Esophagus squamous epithelium (tissue), 5 donors: Measurements from ENCODE around the gene YBX2. TPM values are rescaled to one million over a fixed set of nuclear protein-coding genes. Genes with fewer than 3 reads are reported as not detected.
A peak's percentile ranks its signal among the peaks of the same experiment; 100 is the strongest.

ENCODE experiments used
- DNase-seq: peaks from one replicate; lab custom pipeline; 2025; lab: John Stamatoyannopoulos, UW
- H3K27ac ChIP-seq, 4 donors: fragments of 200-600 bp; sonication (generic); one replicate each; pipeline ENCODE4 v1.5.1; 2016 to 2019; ENCODE audit warnings: mild to moderate bottlenecking in 1 of 4
- H3K27me3 ChIP-seq, 4 donors: fragments of 200-600 bp; sonication (generic); 1 replicate in 3 of 4; 2 replicates in 1 of 4; pipeline versions ENCODE4 v1.5.1 to v1.6.0; 2017 to 2021; ENCODE audit warnings: antibody characterized with exemption in 1 of 4
- H3K36me3 ChIP-seq, 3 donors: fragments of 200-600 bp; sonication (generic); one replicate each; pipeline ENCODE4 v1.5.1; 2016 to 2019
- H3K4me1 ChIP-seq, 3 donors: fragments of 200-600 bp; sonication (generic); one replicate each; pipeline ENCODE4 v1.5.1; 2017 to 2019
- H3K4me3 ChIP-seq, 4 donors: fragments of 200-600 bp; sonication (generic); 1 replicate in 3 of 4; 2 replicates in 1 of 4; pipeline ENCODE4 v1.5.1; 2016 to 2019; ENCODE audit warnings: mild to moderate bottlenecking in 2 of 4, moderate library complexity in 1 of 4
- H3K9me3 ChIP-seq, 3 donors: fragments of 200-600 bp; sonication (generic); one replicate each; pipeline ENCODE4 v1.5.1; 2016 to 2019
- POLR2A ChIP-seq, 4 donors: fragments of 450-650 bp; IDR thresholded peaks; one replicate each; pipeline ENCODE4 v1.6.1; 2017; ENCODE audit warnings: antibody characterized with exemption in 4 of 4, mild to moderate bottlenecking in 4 of 4, moderate library complexity in 3 of 4
- WGBS, 2 donors: methylation state at CpG; one replicate each; pipeline ENCODE4 v1.1.5; 2018; 5-methylcytosine and 5-hydroxymethylcytosine counted together
- intact Hi-C: fragments of 100-400 bp; cut with DNase I; formaldehyde crosslinking; loops from one replicate; pipeline ENCODE4 v1.15.0; 2022
- total RNA-seq, 4 donors: library from RNA; depleted of rRNA; stranded (reverse); fragments of >200 nt; gene quantifications; one replicate each; pipeline ENCODE4 v1.1.0, GENCODE V29; 2016
- TF ChIP-seq, protein P1 (sequence below), 6 experiments: fragments of 450-650 bp in 4 of 6; fragments of 200-600 bp in 2 of 6; sonication (generic) in 2 of 6; IDR thresholded peaks; one replicate each; pipeline ENCODE4 v1.5.1; 2016 to 2019; ENCODE audit warnings: antibody characterized with exemption in 6 of 6, mild to moderate bottlenecking in 4 of 6, moderate library complexity in 4 of 6
- donor health status: DM: yes; HTN: yes; CAD: no.

Gene YBX2
- total RNA-seq, 4 donors from 2014 or later: 0.44 to 3.8 (median 2.3) TPM

DNA sequence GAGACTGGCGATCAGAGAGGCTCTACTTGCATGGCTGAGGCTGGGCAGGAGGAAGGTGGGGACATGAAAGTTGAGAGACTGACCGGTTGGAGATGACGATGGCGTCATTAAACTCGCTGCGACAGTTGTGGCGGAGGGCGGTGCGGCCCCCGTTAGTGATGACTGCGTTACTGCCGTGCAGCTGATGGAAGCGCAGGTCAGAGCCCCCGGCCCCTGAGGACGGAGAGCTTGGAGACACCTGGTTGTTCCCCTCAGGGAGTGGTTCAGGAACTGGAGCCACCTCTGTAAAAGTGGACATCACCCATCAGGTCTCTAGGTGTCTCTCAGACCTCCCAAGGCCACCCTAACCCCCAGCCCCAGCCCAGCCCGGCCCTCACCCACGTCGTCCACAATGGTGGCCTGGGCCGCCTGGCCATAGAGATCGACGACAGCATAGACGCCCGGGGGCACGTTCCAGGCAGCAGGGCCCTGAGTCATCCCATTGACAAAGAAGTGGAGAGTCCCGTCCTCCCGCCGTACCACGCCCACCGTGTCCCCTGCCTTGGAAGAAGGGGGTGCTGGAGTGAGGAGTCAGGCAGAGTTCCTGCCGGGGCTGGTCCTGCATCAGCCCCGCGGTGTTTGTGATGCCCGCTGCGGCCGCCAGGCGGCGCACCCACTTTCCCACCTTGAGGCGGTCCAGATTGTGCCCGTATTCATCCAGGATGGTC, 29.4 kb upstream of the YBX2 start:
- H3K27me3 ChIP-seq: no peaks in the 10 kb centered on the region
- no peak overlapping the region for H3K27ac ChIP-seq
- intact Hi-C loops: no loop called here

DNA sequence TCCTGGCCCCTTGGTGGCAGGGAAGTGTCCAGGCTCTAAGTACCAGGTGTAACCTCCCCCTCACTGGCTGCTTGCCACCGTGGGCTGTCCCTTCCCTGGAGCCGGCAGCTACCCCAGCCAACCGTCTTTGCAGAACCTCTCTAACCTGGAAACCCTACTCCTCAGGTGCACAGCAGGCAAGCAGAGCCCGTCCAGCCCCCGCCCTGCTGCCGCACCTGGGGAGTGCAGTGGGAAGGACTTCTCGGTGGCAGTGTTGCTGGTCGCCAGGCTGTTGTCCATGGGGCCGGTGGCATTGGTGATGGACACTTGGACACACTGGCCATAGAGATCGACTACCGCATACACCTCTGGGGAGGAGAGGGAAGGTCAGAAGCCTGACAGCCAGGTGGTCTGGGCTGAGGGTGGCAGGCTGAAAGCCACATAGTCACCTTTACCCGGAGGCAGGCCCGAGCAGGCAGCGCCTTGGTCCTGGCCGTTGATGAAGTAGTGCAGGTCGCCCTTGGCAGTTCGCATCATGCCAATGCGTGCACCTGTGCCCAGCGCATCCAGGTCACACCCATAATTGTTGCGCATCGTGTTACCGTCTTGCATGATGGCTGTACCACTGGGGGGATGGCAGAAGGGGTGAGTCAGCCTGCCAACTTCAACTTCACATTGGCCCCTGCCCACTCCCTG, 28.2 kb upstream of the YBX2 start:
- no peak overlapping the region for H3K27ac ChIP-seq
- H3K4me1 ChIP-seq: peaks cover 0 to 15% (median 0%) of the 10 kb centered on the region in 3 donors
- H3K9me3 ChIP-seq: no peaks in the 10 kb centered on the region
- WGBS, 2 donors: 86 to 88% methylated on average over 7 to 8 of the region's 22 CpGs
- H3K36me3 ChIP-seq: peaks cover 40 to 98% (median 53%) of the 10 kb centered on the region in 3 donors
- DNase-seq: no peak
- H3K4me3 ChIP-seq: no peak overlapping the region
- H3K27me3 ChIP-seq: no peaks in the 10 kb centered on the region
- intact Hi-C loops: no loop called here
- TF ChIP-seq POLR2A (IDR thresholded peaks at IDR 0.05): no peak
- TF ChIP-seq, protein P1, sequence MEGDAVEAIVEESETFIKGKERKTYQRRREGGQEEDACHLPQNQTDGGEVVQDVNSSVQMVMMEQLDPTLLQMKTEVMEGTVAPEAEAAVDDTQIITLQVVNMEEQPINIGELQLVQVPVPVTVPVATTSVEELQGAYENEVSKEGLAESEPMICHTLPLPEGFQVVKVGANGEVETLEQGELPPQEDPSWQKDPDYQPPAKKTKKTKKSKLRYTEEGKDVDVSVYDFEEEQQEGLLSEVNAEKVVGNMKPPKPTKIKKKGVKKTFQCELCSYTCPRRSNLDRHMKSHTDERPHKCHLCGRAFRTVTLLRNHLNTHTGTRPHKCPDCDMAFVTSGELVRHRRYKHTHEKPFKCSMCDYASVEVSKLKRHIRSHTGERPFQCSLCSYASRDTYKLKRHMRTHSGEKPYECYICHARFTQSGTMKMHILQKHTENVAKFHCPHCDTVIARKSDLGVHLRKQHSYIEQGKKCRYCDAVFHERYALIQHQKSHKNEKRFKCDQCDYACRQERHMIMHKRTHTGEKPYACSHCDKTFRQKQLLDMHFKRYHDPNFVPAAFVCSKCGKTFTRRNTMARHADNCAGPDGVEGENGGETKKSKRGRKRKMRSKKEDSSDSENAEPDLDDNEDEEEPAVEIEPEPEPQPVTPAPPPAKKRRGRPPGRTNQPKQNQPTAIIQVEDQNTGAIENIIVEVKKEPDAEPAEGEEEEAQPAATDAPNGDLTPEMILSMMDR (IDR thresholded peaks at IDR 0.05): no peak

More for the DNA sequence above, 29.4 kb upstream of the YBX2 start:
- H3K9me3 ChIP-seq: no peaks in the 10 kb centered on the region
- H3K36me3 ChIP-seq: peaks cover 35 to 85% (median 41%) of the 10 kb centered on the region in 3 donors
- no peak for TF ChIP-seq POLR2A (IDR thresholded peaks at IDR 0.05)
- TF ChIP-seq, protein P1 (IDR thresholded peaks at IDR 0.05): peak; percentile 68 to 90 (median 83)
- no peak overlapping the region for H3K4me3 ChIP-seq
- H3K4me1 ChIP-seq: peaks cover 10 to 27% (median 10%) of the 10 kb centered on the region in 3 donors
- DNase-seq: no peak
- WGBS, 2 donors: 82% methylated on average over 7 to 18 of the region's 39 CpGs

DNA sequence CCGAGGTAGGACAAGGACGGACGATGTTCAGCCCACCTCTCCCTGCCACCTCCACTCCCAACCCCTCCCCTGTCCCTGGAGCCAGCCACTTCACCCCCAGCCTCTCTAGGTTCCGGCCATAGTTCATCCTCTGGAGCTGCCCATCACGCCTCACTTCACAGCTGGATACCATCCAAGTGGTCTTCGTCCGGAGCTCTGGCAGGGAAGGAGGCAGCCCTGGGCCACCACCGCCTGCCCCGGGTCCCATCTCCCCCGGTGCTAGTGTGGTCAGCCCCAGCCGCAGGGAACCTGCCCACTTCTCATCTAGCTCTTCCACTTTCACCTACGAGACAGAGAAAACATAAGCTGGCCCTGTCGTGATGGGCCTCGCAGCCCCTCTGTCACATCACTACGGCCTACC, 27.0 kb upstream of the YBX2 start:
- no peak for DNase-seq
- Histone ChIP-seq H3K27ac (no peak overlapping the region), H3K27me3 (no peaks in the 10 kb centered on the region), H3K36me3 (peaks cover 40 to 100% (median 58%) of the 10 kb centered on the region in 3 donors), H3K9me3 (no peaks in the 10 kb centered on the region), H3K4me3 (no peak overlapping the region), H3K4me1 (peaks cover 0 to 12% (median 0%) of the 10 kb centered on the region in 3 donors)
- TF ChIP-seq, protein P1 (IDR thresholded peaks at IDR 0.05): no peak
- no peak for TF ChIP-seq POLR2A (IDR thresholded peaks at IDR 0.05)
- intact Hi-C loops: no loop called here
- whole genome bisulfite sequencing, 2 donors: 87 to 88% methylated on average over 10 to 14 of the region's 15 CpGs

DNA sequence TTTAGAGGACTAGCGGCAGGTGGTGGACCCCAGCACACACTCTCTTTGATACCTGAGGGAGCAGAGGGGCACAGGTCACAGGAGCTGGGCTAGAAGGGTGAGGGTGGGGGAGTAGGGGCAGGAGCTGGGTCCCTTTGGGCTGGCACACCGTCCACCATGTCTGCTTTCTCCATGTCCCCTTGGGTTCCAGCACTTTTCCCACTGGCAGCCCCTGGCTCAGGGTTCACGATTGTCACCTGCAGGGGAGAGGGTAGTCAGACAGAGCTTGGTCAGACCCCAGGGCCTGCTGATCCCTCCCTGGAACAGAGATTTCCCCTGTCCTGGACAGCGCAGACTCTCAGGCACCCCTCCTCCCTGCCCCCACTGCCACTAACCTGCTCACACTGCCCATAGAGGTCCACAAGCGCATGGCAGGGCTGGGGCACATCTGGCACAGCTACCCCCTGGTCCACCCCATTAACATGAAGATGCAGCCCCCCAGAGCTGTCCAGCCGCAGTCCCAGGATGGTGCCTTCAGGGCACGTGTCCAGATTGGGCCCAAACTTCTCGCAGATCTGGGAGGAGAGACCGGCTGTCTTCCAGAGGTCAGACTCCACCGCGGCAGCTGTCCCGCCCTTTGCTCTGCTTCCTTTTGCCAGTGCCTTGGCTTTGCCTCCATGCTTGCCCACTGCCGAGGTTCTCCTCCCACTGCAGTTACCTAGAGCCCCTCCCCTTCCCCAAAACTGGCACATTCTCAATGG, 23.9 kb upstream of the YBX2 start:
- intact Hi-C loops: no loop called here
- Histone ChIP-seq H3K9me3 (no peaks in the 10 kb centered on the region), H3K36me3 (peaks cover 38 to 79% (median 54%) of the 10 kb centered on the region in 3 donors), H3K4me1 (peaks cover 22 to 33% (median 23%) of the 10 kb centered on the region in 3 donors), H3K27ac (no peak overlapping the region), H3K27me3 (no peaks in the 10 kb centered on the region), H3K4me3 (no peak overlapping the region)
- no peak for DNase-seq
- TF ChIP-seq, protein P1 (IDR thresholded peaks at IDR 0.05): no peak
- TF ChIP-seq POLR2A (IDR thresholded peaks at IDR 0.05): no peak
- WGBS, 2 donors: 90 to 91% methylated on average over 5 to 8 of the region's 13 CpGs
